OCI-LY1 (cell line): ENCODE data around the gene ZNF418.

ENCODE experiments used
- H2AFZ ChIP-seq: fragments of 200-600 bp; sonication (generic), shearing (Covaris generic); 2 replicates; pipeline ENCODE4 v1.6.0; 2014; ENCODE audit warnings: antibody characterized with exemption, mild to moderate bottlenecking, low read length
- H3F3A ChIP-seq: fragments of 200-600 bp; sonication (generic), shearing (Covaris generic); 2 replicates; pipeline ENCODE4 v1.6.0; 2014; ENCODE audit warnings: mild to moderate bottlenecking, antibody characterized with exemption, low read length, moderate library complexity; ENCODE audit not compliant: insufficient read depth
- H3K27ac ChIP-seq: fragments of 200-600 bp; sonication (generic); 2 replicates; pipeline ENCODE4 v1.5.1; 2014; ENCODE audit warnings: low read length, mixed run types, mild to moderate bottlenecking, low read depth; ENCODE audit not compliant: poor library complexity, severe bottlenecking
- H3K27me3 ChIP-seq: fragments of 200-600 bp; sonication (generic); 2 replicates; pipeline ENCODE4 v1.6.0; 2014; ENCODE audit warnings: antibody characterized with exemption, mild to moderate bottlenecking, low read length, moderate library complexity; ENCODE audit not compliant: insufficient read depth
- H3K36me3 ChIP-seq: fragments of 200-600 bp; sonication (generic); 2 replicates; pipeline ENCODE4 v1.6.1; 2014; ENCODE audit warnings: mild to moderate bottlenecking, antibody characterized with exemption, low read length, moderate library complexity, mixed read lengths; ENCODE audit not compliant: insufficient read depth
- H3K4me1 ChIP-seq: fragments of 200-600 bp; sonication (generic); 2 replicates; pipeline ENCODE4 v1.5.1; 2014; ENCODE audit warnings: mild to moderate bottlenecking, low read length, moderate library complexity; ENCODE audit not compliant: insufficient read depth, severe bottlenecking
- H3K4me2 ChIP-seq: fragments of 200-600 bp; sonication (generic), shearing (Covaris generic); 2 replicates; pipeline ENCODE4 v1.6.1; 2014; ENCODE audit warnings: low read length
- H3K4me3 ChIP-seq: fragments of 200-600 bp; sonication (generic); 2 replicates; pipeline ENCODE4 v1.5.1; 2014; ENCODE audit warnings: low read length, low read depth, mild to moderate bottlenecking, mixed read lengths; ENCODE audit not compliant: poor library complexity, severe bottlenecking
- H3K79me2 ChIP-seq: fragments of 200-600 bp; shearing (Covaris generic); 2 replicates; pipeline ENCODE4 v1.6.1; 2016; ENCODE audit warnings: mixed run types, low read length, mixed read lengths; ENCODE audit not compliant: insufficient read depth
- H3K9ac ChIP-seq: fragments of 200-600 bp; sonication (generic), shearing (Covaris generic); 2 replicates; pipeline ENCODE4 v1.6.1; 2014; ENCODE audit warnings: mild to moderate bottlenecking, low read length, mixed read lengths
- H3K9me2 ChIP-seq: fragments of 200-600 bp; sonication (generic), shearing (Covaris generic); 2 replicates; pipeline ENCODE4 v1.6.1; 2014; ENCODE audit warnings: low read depth, mild to moderate bottlenecking, low read length, mixed read lengths
- H3K9me3 ChIP-seq: fragments of 200-600 bp; shearing (Covaris generic); 2 replicates; pipeline ENCODE4 v1.6.1; 2014; ENCODE audit warnings: low read length, mixed read lengths
- H4K20me1 ChIP-seq: fragments of 200-600 bp; sonication (generic), shearing (Covaris generic); 2 replicates; pipeline ENCODE4 v1.6.0; 2016; ENCODE audit warnings: mild to moderate bottlenecking, low read length; ENCODE audit not compliant: insufficient read depth
- CTCF ChIP-seq: fragments of 200-600 bp; sonication (generic), shearing (Covaris generic); IDR thresholded peaks from 2 replicates; pipeline ENCODE4 v1.5.1; 2017; ENCODE audit warnings: mild to moderate bottlenecking, antibody characterized with exemption, low read length, moderate library complexity, mixed read lengths
- EZH2 ChIP-seq: fragments of 200-600 bp; sonication (generic), shearing (Covaris generic); IDR thresholded peaks from 2 replicates; pipeline ENCODE4 v1.8.0; 2017; ENCODE audit warnings: borderline replicate concordance, mixed run types, mild to moderate bottlenecking, antibody characterized with exemption, low read length, moderate library complexity, mixed read lengths

The ZNF418 gene

GRCh38 chr19:57934820-57935665 is at the start of gene ZNF418:
Gene ZNF418 (minus strand): TSS chr19:57935402. CDS start chr19:57933822, 1,580 bp downstream.
- no peaks in the 10 kb centered on the region for H3K9me2 ChIP-seq
- H3K9me3 ChIP-seq: peaks cover 18% of the 10 kb centered on the region
- no peaks in the 10 kb centered on the region for H3K4me1 ChIP-seq
- H3K36me3 ChIP-seq: no peaks in the 10 kb centered on the region
- TF ChIP-seq EZH2 (no peak), CTCF (no peak)
- H3K4me2 ChIP-seq: no peak within 1 kb of the TSS
- H3F3A ChIP-seq: no peaks in the 10 kb centered on the region
- H2AFZ ChIP-seq: no peak within 1 kb of the TSS
- H3K27ac ChIP-seq: no peak within 1 kb of the TSS
- no peak within 1 kb of the TSS for H3K9ac ChIP-seq
- no peaks in the 10 kb centered on the region for H3K27me3 ChIP-seq
- no peaks in the 10 kb centered on the region for H4K20me1 ChIP-seq
- no peak within 1 kb of the TSS for H3K4me3 ChIP-seq
- H3K79me2 ChIP-seq: no peaks in the 10 kb centered on the region

GRCh38 chr19:57978586-57979289 is 43.5 kb upstream of the ZNF418 start:
- no peak overlapping the region for H2AFZ ChIP-seq
- no peak overlapping the region for H3K4me3 ChIP-seq
- no peaks in the 10 kb centered on the region for H3F3A ChIP-seq
- no peak overlapping the region for H3K4me2 ChIP-seq
- peaks cover 53% of the 10 kb centered on the region for H3K36me3 ChIP-seq
- TF ChIP-seq CTCF (no peak), EZH2 (no peak)
- H3K27ac ChIP-seq: no peak overlapping the region
- no peaks in the 10 kb centered on the region for H3K79me2 ChIP-seq
- peaks cover 81% of the 10 kb centered on the region for H3K9me3 ChIP-seq
- no peaks in the 10 kb centered on the region for H3K4me1 ChIP-seq
- no peaks in the 10 kb centered on the region for H4K20me1 ChIP-seq
- no peak overlapping the region for H3K9ac ChIP-seq
- no peaks in the 10 kb centered on the region for H3K27me3 ChIP-seq
- no peaks in the 10 kb centered on the region for H3K9me2 ChIP-seq

- Histone ChIP-seq H3K9me2 (no peaks in the 10 kb centered on the region), H3K79me2 (no peaks in the 10 kb centered on the region), H3K9me3 (peaks cover 58% of the 10 kb centered on the region), H3K4me2 (no peak within 1 kb of the TSS), H3K4me3 (no peak within 1 kb of the TSS), H3K9ac (no peak within 1 kb of the TSS), H3F3A (no peaks in the 10 kb centered on the region), H3K36me3 (peaks cover 10% of the 10 kb centered on the region), H4K20me1 (no peaks in the 10 kb centered on the region), H2AFZ (no peak within 1 kb of the TSS), H3K27ac (no peak within 1 kb of the TSS), H3K4me1 (no peaks in the 10 kb centered on the region), H3K27me3 (no peaks in the 10 kb centered on the region)
- TF ChIP-seq EZH2 (no peak), CTCF (no peak)
These were observed 39.2 kb upstream of the ZNF418 start, which contains the start of gene C19orf18 for GRCh38 chr19:57974434-57974833. Gene C19orf18 (minus strand): TSS chr19:57974534. CDS start chr19:57974432, 102 bp downstream.
